Spleen (tissue), 7 donors: ENCODE data around the gene WNT11.

Source experiments
- POLR2AphosphoS5 ChIP-seq, 3 donors: sonication (generic); formaldehyde crosslinking; IDR thresholded peaks; one replicate each; pipeline ENCODE4 v1.5.1; 2017; ENCODE audit warnings: antibody characterized with exemption in 3 of 3
- TF ChIP-seq, protein P1 (sequence below), 11 experiments: fragments of 200-600 bp in 7 of 11; fragments of 450-650 bp in 4 of 11; sonication (generic) in 4 of 11; IDR thresholded peaks in 8 of 11; conservative IDR thresholded peaks in 3 of 11; 1 replicate in 7 of 11; 2 replicates in 4 of 11; pipeline versions ENCODE4 v1.4.0 to v1.8.0; 2016 to 2021; ENCODE audit warnings: antibody characterized with exemption in 11 of 11, inconsistent platforms in 4 of 11, mild to moderate bottlenecking in 1 of 11
- donor health status: DM: no; HTN: no; CAD: no; lungs with moderate emphysema.
- donor health status: DM: no; HTN: no; CAD: no.
- donor health status: DM: no; HTN: no; CAD: no.

DNA sequence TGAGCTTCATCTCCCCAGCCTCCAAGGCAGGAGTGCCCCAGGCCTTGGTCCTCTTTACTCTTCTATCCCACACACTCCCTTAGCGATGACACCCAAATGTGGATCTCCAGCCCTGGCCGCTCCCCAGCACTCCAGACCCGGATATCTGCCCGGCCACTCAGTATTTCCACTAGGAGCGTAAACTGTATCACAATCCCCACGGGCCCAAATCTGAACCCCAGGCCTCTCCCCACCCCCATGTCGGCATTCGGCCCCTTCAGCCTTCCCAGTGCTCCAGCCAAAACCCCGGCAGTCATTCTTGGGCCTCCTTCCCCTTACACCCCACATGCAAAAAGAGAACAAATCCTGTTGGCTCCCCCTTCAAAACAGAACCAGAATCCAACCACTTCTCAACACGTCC, 20.8 kb downstream of the WNT11 start:
- TF ChIP-seq, protein P1, sequence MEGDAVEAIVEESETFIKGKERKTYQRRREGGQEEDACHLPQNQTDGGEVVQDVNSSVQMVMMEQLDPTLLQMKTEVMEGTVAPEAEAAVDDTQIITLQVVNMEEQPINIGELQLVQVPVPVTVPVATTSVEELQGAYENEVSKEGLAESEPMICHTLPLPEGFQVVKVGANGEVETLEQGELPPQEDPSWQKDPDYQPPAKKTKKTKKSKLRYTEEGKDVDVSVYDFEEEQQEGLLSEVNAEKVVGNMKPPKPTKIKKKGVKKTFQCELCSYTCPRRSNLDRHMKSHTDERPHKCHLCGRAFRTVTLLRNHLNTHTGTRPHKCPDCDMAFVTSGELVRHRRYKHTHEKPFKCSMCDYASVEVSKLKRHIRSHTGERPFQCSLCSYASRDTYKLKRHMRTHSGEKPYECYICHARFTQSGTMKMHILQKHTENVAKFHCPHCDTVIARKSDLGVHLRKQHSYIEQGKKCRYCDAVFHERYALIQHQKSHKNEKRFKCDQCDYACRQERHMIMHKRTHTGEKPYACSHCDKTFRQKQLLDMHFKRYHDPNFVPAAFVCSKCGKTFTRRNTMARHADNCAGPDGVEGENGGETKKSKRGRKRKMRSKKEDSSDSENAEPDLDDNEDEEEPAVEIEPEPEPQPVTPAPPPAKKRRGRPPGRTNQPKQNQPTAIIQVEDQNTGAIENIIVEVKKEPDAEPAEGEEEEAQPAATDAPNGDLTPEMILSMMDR (IDR thresholded peaks at IDR 0.05 in 8 of 11, conservative IDR thresholded peaks at IDR 0.05 in 3 of 11), result no peak
- no peak for TF ChIP-seq POLR2AphosphoS5 (IDR thresholded peaks at IDR 0.05)
